GM13977 (cell line): ENCODE results near the gene NR2E3.
A peak's percentile ranks its signal among the peaks of the same experiment; 100 is the strongest.

Source experiments
- DNase-seq: peaks from one replicate; pipeline ENCODE4 v3.0.0; 2012; ENCODE audit warnings: low spot score
- CTCF ChIP-seq: IDR thresholded peaks from 2 replicates; pipeline ENCODE4 v1.5.1; 2012; ENCODE audit warnings: mild to moderate bottlenecking, control low read depth; ENCODE audit not compliant: insufficient read depth; ENCODE audit errors: extremely low read depth, missing control alignments
- in situ Hi-C: fragments of 300-500 bp; cut with MboI; formaldehyde crosslinking; loops from one replicate; pipeline ENCODE4 v1.12.0; 2022; ENCODE audit warnings: low sequenced_read_pairs, low pct_unique_long_range_greater_than_20kb, mixed read lengths, inconsistent platforms; ENCODE audit not compliant: unreplicated experiment

NR2E3 gene

GRCh38 chr15:71801935-71802655 is 8.3 kb upstream of the NR2E3 start:
- no peak for TF ChIP-seq CTCF
- in situ Hi-C loops: loop anchor here (10.0 kb wide), 1 partner anchor 343 kb away; no protein-coding TSS in a partner anchor

GRCh38 chr15:71802770-71803169 is 7.6 kb upstream of the NR2E3 start:
- DNase-seq: peak; percentile 49
- TF ChIP-seq CTCF: peak; percentile 68
- in situ Hi-C loops: loop anchor here (10.0 kb wide), 1 partner anchor 342 kb away; no protein-coding TSS in a partner anchor

More at GRCh38 chr15:71801935-71802655, 8.3 kb upstream of the NR2E3 start:
- no peak for DNase-seq

DNA sequence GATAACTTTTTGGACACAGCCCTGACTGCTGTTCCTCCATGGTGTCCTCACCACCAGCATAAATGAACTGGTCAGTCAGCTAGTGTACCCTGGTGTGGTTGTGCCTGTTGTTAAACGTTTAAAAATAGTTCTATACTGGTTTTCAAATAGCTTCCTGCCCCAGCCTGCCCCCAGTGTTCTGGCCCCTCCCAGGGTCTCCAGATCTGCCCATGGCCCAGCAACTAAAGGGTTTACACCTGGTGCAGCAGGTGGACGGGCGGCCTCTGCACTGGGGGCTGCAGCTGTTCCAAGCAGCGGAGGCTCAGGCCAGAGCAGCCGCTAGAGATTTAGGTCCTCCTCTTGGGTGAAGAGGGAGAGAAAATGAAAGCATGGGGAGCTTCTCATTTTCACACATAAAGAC is 6.1 kb upstream of the NR2E3 start:
- no peak for DNase-seq
- in situ Hi-C loops: loop anchor here (10.0 kb wide), 1 partner anchor 341 kb away; no protein-coding TSS in a partner anchor
- TF ChIP-seq CTCF: no peak

- no peak for DNase-seq
- in situ Hi-C loops: loop anchor here (10.0 kb wide), 1 partner anchor 340 kb away; no protein-coding TSS in a partner anchor
- TF ChIP-seq CTCF: no peak
Measured at GRCh38 chr15:71804695-71805470, 5.5 kb upstream of the NR2E3 start.

DNA sequence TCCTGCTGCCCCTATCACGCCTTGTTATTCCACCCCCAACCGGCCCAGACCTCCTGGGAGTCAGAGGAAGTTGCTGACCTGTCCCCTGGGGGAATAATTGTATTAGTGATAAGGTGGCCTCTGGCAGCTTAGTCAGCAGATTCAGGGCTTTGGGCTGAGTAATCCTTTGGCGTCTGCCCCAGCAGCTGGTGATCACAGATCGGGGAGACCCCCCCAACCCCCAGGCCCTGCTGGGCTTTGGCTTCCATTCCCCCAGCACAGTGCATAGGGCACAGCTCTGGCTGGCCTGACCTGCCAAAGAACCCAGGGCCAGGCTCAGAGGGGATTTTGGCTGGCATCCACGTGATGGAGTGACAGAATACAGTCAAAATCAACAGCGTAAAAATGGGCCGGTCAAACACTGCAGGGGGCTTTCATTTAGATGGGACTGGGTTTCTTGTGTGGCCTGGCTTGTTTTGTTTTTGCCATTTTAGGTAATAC is 3.9 kb upstream of the NR2E3 start:
- TF ChIP-seq CTCF: no peak
- in situ Hi-C loops: loop anchor here (10.0 kb wide), 1 partner anchor 338 kb away; no protein-coding TSS in a partner anchor
- DNase-seq: no peak

- TF ChIP-seq CTCF: no peak
- DNase-seq: no peak
- in situ Hi-C loops: loop anchor here (10.0 kb wide), 1 partner anchor 338 kb away; no protein-coding TSS in a partner anchor
Measured at GRCh38 chr15:71807125-71807629, 3.2 kb upstream of the NR2E3 start.
